ENCODE data around the gene CROCC. TPM values are rescaled to one million over a fixed set of nuclear protein-coding genes. Genes with fewer than 3 reads are reported as not detected.
"Not testable (repeated sequence)": the region's sequence is repeated elsewhere in the genome, so short reads cannot be mapped to it uniquely, and the experiment has no call there.

Gene CROCC
- total RNA-seq, 6 experiments from 2014 or later: 6.5 to 12.7 (median 9.4) TPM

- H3K27ac ChIP-seq; H3K9me3 ChIP-seq; H3K4me3 ChIP-seq; H3K36me3 ChIP-seq; intact Hi-C loops (cut with DNase I); H3K4me1 ChIP-seq; H3K27me3 ChIP-seq; DNase-seq; ATAC-seq: not testable (repeated sequence)
Observed at GRCh38 chr1:16933945-16934344, 12.2 kb downstream of the CROCC start.

- intact Hi-C loops (cut with DNase I); H3K4me1 ChIP-seq; H3K27ac ChIP-seq; H3K36me3 ChIP-seq; H3K9me3 ChIP-seq; H3K4me3 ChIP-seq; DNase-seq; H3K27me3 ChIP-seq: not testable (repeated sequence)
- peak in 1 of 4 donors; percentile 6 for ATAC-seq
- 83% methylated on average over 4 of the region's 16 CpGs for WGBS (ENCODE audit: insufficient coverage, low coverage, low lambda C conversion rate, missing lambda C conversion rate)
Observed at GRCh38 chr1:16936580-16936979, 14.8 kb downstream of the CROCC start.

GRCh38 chr1:16938351-16939321 lies 16.9 kb downstream of the CROCC start:
- 43% methylated on average over 33 of the region's 51 CpGs for WGBS (ENCODE audit: insufficient coverage, low coverage, low lambda C conversion rate, missing lambda C conversion rate)
- no peak for TF ChIP-seq POLR2A (IDR thresholded peaks at IDR 0.05)
- TF ChIP-seq CTCF (IDR thresholded peaks at IDR 0.05): no peak
- peak in 2 of 4 donors; percentile 15 to 20 for ATAC-seq
- no peaks in the 10 kb centered on the region for H3K9me3 ChIP-seq
- no peak overlapping the region for H3K4me3 ChIP-seq
- H3K36me3 ChIP-seq: no peaks in the 10 kb centered on the region
- H3K4me1 ChIP-seq: no peaks in the 10 kb centered on the region
- H3K27ac ChIP-seq: no peak overlapping the region
- H3K27me3 ChIP-seq: no peaks in the 10 kb centered on the region
- intact Hi-C loops (cut with DNase I): no loop called here
- DNase-seq: no peak

GRCh38 chr1:16939386-16940180 lies 17.9 kb downstream of the CROCC start:
- ATAC-seq: peak in 2 of 4 donors; percentile 23 to 35
- intact Hi-C loops (cut with DNase I); H3K9me3 ChIP-seq; H3K27ac ChIP-seq; H3K4me1 ChIP-seq; H3K4me3 ChIP-seq; H3K36me3 ChIP-seq; DNase-seq; H3K27me3 ChIP-seq: not testable (repeated sequence)
- 92% methylated on average over 25 of the region's 32 CpGs for WGBS (ENCODE audit: insufficient coverage, low coverage, low lambda C conversion rate, missing lambda C conversion rate)

GRCh38 chr1:16944038-16944437 lies 22.3 kb downstream of the CROCC start:
- H3K27ac ChIP-seq: no peak overlapping the region
- H3K36me3 ChIP-seq: no peaks in the 10 kb centered on the region
- TF ChIP-seq CTCF (IDR thresholded peaks at IDR 0.05): no peak
- TF ChIP-seq POLR2A (IDR thresholded peaks at IDR 0.05): no peak
- no peaks in the 10 kb centered on the region for H3K9me3 ChIP-seq
- no peaks in the 10 kb centered on the region for H3K27me3 ChIP-seq
- DNase-seq: no peak
- 86% methylated on average over 18 of the region's 19 CpGs for WGBS (ENCODE audit: insufficient coverage, low coverage, low lambda C conversion rate, missing lambda C conversion rate)
- H3K4me3 ChIP-seq: no peak overlapping the region
- H3K4me1 ChIP-seq: peaks cover 0 to 5% (median 0%) of the 10 kb centered on the region in 4 donors
- intact Hi-C loops (cut with DNase I): no loop called here
- no peak for ATAC-seq

- peak in 2 of 4 donors; percentile 2 to 11 for ATAC-seq
- H3K36me3 ChIP-seq; H3K4me3 ChIP-seq; H3K27me3 ChIP-seq; intact Hi-C loops (cut with DNase I); H3K27ac ChIP-seq; H3K9me3 ChIP-seq; DNase-seq: not testable (repeated sequence)
- peaks cover 0 to 13% (median 2%) of the 10 kb centered on the region in 4 donors for H3K4me1 ChIP-seq
- 50% methylated on average over 1 of the region's 9 CpGs for WGBS (ENCODE audit: insufficient coverage, low coverage, low lambda C conversion rate, missing lambda C conversion rate)
Observed at GRCh38 chr1:16945512-16945911, 23.8 kb downstream of the CROCC start.

GRCh38 chr1:16946185-16946584 lies 24.5 kb downstream of the CROCC start:
- DNase-seq; H3K9me3 ChIP-seq; H3K4me3 ChIP-seq; H3K27me3 ChIP-seq; H3K27ac ChIP-seq; H3K36me3 ChIP-seq; intact Hi-C loops (cut with DNase I): not testable (repeated sequence)
- ATAC-seq: peak in 1 of 4 donors; percentile 1
- WGBS (ENCODE audit: insufficient coverage, low coverage, low lambda C conversion rate, missing lambda C conversion rate): 89% methylated on average over 8 of the region's 13 CpGs
- peaks cover 0 to 13% (median 2%) of the 10 kb centered on the region in 4 donors for H3K4me1 ChIP-seq
